AG10803 (cell line): ENCODE results near the gene CTNND2.

ENCODE experiments used
- DNase-seq: peaks from one replicate; pipeline ENCODE4 v3.0.0; 2010; ENCODE audit warnings: low read depth
- H3K4me3 ChIP-seq: 2 replicates; pipeline ENCODE4 v1.5.1; 2011; ENCODE audit warnings: mild to moderate bottlenecking, low read length, control low read depth
- CTCF ChIP-seq: conservative IDR thresholded peaks from 2 replicates; pipeline ENCODE4 v1.5.1; 2011; ENCODE audit warnings: mild to moderate bottlenecking, low read length, control low read depth, inconsistent platforms

The CTNND2 gene

DNA sequence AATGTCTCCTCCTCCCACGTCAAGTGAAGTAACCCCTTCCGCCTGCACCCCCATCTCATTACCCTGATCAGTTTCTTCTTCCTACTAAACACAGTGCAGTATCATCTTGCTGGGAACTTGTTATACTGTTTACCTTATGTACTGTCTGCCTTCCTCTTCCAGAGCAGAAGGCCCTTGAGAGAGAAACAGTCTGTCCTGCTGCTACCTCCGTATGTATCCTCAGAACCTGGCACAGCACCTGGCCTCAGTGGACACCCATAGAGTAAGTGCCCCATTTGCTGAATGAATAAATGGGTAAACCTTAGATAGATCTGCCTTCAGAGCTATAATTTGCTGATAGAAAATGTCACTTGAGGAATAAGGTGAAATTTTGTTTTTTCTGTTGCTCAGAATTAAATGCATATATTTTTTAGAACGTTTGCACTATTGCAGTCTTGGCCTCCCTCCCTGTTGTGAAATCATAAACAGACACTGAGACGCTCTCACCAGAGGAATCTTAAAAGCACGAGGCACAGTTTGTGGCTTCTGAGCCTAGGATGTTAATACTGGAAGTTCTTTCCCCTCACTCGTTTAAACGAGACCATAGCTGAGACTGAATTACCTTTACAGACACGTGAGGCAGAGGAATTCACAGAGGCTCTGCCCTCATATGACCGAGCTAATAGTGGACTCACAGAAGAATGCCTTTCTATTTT lies 920.1 kb downstream of the CTNND2 start:
- TF ChIP-seq CTCF, result no peak
- H3K4me3 ChIP-seq, result no peak overlapping the region
- no peak for DNase-seq

- no peak for TF ChIP-seq CTCF
- DNase-seq, result no peak
- H3K4me3 ChIP-seq, result no peak overlapping the region
Observed at GRCh38 chr5:10982626-10983025, 921.6 kb downstream of the CTNND2 start.

DNA sequence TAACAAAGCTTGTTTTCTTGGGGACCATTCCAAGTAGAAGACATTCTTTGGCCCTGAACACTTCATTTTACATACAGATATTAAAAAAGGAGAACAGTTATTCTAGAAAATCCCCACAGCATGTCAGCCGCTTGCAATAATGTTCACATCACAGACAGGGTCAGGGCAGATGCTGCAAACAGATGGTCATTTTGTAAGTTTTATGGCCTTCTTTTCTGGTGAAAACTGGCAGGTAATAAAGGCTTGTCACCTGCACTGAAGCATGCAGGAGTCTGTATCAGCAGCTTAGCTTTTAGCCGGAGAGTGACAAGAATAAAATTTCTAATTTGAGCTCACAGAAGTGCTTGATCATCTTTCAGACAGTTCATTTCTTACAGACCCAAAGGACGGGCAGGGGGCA lies 922.3 kb downstream of the CTNND2 start:
- no peak for DNase-seq
- no peak overlapping the region for H3K4me3 ChIP-seq
- no peak for TF ChIP-seq CTCF

DNA sequence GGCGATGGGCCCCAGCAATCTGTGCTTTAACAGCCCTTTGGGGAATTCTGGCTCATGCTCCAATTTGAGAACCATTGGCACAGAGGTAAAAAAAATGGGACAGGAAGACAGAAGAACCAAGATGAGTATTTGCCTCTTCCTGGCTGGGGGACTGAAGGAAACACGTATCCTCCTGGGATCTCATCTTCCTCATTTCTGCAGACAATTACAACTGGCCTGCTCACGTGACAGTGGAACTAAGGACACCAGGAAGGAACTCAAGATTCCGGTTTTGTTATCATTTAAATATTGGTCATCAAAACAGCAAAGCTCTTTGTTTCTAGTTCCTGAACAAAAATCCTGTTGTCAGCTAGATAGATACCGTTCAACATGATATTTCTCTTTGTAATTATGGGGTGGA lies 927.2 kb downstream of the CTNND2 start:
- TF ChIP-seq CTCF, result no peak
- H3K4me3 ChIP-seq, result no peak overlapping the region
- DNase-seq, result no peak

DNA sequence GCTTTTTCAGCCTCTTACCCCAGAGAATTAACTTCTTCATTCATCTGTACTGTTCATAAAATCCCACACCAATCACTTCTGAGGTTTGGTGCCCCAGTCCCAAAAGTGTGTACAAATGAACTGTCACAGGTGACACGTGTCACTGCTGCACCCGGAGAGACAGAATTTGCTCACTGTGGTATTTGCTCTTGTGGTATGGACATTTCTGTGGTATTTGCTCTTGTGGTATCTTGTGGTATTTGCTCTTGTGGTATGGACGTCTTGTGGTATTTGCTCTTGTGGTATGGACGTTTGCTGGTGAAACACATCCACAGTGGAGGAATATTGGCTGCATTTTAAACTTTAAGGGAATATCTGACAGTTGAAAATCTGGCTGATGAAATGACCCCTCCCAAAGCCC lies 928.3 kb downstream of the CTNND2 start:
- TF ChIP-seq CTCF, result no peak
- DNase-seq, result peak; percentile 12
- H3K4me3 ChIP-seq, result no peak overlapping the region

- no peak for DNase-seq
- H3K4me3 ChIP-seq, result no peak overlapping the region
- TF ChIP-seq CTCF, result no peak
Observed at GRCh38 chr5:10974850-10975249, 929.4 kb downstream of the CTNND2 start.

- H3K4me3 ChIP-seq, result no peak overlapping the region
- no peak for TF ChIP-seq CTCF
- DNase-seq, result no peak
Observed at GRCh38 chr5:10973316-10973715, 930.9 kb downstream of the CTNND2 start.
